NCI-H82 (cell line): ENCODE results near the gene ARMC5.
"Not testable (repeated sequence)": the region's sequence is repeated elsewhere in the genome, so short reads cannot be mapped to it uniquely, and the experiment has no call there.

ENCODE experiments used
- DNase-seq: peaks from one replicate; lab custom pipeline; 2025; lab: John Stamatoyannopoulos, UW

The ARMC5 gene, protein sequence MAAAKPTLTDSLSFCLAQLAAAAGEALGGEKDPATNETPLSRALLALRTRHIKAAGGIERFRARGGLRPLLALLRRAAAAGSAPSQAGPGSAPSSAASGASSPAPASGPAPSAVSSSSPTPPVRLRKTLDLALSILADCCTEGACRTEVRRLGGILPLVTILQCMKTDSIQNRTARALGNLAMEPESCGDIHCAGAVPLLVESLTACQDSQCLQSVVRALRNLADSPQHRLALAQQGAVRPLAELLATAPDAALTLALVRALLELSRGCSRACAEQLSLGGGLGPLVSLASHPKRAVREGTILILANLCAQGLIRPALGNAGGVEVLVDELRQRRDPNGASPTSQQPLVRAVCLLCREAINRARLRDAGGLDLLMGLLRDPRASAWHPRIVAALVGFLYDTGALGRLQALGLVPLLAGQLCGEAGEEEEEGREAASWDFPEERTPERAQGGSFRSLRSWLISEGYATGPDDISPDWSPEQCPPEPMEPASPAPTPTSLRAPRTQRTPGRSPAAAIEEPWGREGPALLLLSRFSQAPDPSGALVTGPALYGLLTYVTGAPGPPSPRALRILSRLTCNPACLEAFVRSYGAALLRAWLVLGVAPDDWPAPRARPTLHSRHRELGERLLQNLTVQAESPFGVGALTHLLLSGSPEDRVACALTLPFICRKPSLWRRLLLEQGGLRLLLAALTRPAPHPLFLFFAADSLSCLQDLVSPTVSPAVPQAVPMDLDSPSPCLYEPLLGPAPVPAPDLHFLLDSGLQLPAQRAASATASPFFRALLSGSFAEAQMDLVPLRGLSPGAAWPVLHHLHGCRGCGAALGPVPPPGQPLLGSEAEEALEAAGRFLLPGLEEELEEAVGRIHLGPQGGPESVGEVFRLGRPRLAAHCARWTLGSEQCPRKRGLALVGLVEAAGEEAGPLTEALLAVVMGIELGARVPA

GRCh38 chr16:31458844-31459686 is at the start of gene ARMC5:
TSS of gene ARMC5 (plus strand) at chr16:31459501. CDS start at chr16:31459525, 24 bp downstream.
- DNase-seq: peak; percentile 98

DNA sequence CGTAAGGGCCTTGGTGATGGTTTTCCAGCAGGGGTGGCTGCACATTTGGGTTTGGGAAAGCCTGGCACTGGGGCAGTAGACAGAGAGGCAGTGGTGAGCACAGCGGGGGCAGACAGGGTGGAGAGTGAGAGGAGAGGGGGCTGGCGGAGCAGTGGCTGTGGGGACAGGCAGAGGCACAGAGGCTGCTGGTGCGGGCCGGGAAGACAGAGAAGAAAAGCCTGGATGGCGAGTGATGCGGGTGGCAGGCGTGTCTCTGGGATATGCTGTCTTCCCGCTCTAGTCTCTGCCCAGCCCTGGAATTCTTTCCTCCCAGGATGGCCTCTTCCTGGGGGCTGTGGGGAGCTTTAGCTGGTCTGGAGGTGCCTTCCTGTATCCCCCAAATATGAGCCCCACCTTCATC is 49.2 kb upstream of the ARMC5 start:
- DNase-seq: no peak

- DNase-seq: no peak
Observed at GRCh38 chr16:31411024-31411844, 48.1 kb upstream of the ARMC5 start.

GRCh38 chr16:31412750-31413149 is 46.6 kb upstream of the ARMC5 start:
- no peak for DNase-seq

- DNase-seq: no peak
Observed at GRCh38 chr16:31413381-31413780, 45.9 kb upstream of the ARMC5 start.

GRCh38 chr16:31413943-31414342 is 45.4 kb upstream of the ARMC5 start:
- no peak for DNase-seq

- no peak for DNase-seq
Observed at GRCh38 chr16:31414706-31415105, 44.6 kb upstream of the ARMC5 start.

- no peak for DNase-seq
Observed at GRCh38 chr16:31416371-31416770, 42.9 kb upstream of the ARMC5 start.

DNA sequence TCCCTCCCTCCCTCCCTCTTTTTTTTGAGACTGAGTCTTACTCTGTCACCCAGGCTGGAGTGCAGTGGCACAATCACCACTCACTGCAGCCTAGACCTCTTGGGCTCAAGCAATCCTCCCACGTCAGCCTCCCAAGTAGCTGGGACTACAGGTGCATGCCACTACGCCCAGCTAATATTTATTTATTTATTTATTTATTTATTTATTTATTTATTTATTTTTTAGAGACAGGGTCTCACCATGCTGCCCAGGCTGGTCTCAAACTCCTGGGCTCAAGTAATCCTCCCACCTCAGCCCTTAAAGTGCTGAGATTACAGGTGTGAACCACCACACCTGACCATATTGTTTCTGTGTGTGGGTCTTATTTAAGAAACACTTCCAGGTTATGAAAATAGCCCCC is 42.3 kb upstream of the ARMC5 start:
- DNase-seq: not testable (repeated sequence)

- DNase-seq: no peak
Observed at GRCh38 chr16:31417916-31418315, 41.4 kb upstream of the ARMC5 start.

- no peak for DNase-seq
Observed at GRCh38 chr16:31420037-31420436, 39.3 kb upstream of the ARMC5 start.

- DNase-seq: no peak
Observed at GRCh38 chr16:31421587-31421986, 37.7 kb upstream of the ARMC5 start.

DNA sequence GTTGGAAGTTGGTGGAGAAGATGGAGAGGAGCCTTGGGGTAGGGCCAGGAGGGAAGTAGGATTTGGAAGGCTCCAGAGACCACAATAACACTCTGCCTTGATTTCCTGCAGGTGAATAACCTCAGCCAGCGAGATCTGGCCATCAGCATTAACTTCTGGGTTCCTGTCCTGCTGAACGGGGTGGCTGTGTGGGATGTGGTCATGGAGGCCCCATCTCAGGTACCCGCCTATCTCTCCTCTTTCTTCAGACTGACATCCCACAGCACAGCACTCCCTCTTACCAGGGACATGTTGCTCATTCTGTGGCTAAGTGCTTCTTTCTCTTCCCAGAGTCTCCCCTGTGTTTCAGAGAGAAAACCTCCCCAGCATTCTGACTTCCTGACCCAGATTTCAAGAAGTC is 36.1 kb upstream of the ARMC5 start:
- DNase-seq: no peak

- no peak for DNase-seq
Observed at GRCh38 chr16:31423801-31424200, 35.5 kb upstream of the ARMC5 start.

- peak; percentile 57 for DNase-seq
Observed at GRCh38 chr16:31427441-31428278, 31.6 kb upstream of the ARMC5 start.

DNA sequence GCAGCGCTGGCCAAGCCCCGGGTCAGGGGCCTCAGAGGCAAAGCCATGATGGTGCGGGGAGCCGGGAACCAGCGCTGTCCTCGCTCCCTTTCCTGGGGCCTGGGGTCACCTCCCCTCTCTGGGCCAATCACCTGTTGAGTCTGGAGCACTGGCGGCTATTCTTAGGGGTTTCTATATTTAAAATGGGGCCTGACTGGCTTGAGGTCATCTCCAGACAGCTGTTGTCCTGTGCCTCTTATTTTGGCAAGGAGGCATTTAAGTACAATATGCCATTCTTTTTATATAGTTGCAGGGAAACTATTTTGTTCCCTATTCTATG is 31.1 kb upstream of the ARMC5 start, which contains the start of gene COX6A2:
TSS of gene COX6A2 (minus strand) at position 82 of the 319 bp plus-strand sequence. CDS start at position 47, 35 bp downstream.
- DNase-seq: no peak

GRCh38 chr16:31428638-31429247 is 30.6 kb upstream of the ARMC5 start:
- DNase-seq: no peak

DNA sequence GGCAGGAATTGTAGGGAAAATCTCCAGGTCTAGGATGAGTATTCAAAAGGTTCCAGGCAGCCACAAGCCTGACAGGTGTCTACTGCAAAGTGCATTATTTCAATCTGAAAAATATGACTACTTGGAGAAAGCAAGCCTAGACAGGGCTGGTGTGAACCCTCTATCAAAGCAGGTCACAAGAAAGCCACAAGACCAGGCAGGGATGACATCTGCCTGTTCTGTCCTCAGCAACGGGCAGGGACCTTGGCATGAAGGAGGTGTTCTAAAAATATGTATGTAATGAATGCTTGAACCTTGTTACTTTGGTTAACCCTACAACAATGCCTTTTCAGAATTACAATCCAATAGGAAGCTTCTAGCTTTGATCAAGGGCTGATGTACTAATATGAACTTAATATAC is 30.0 kb upstream of the ARMC5 start:
- DNase-seq: no peak

GRCh38 chr16:31429796-31430195 is 29.5 kb upstream of the ARMC5 start:
- DNase-seq: no peak
